Nucleus accumbens (tissue), 56 donors: ENCODE data around the gene SIPA1.
A peak's percentile ranks its signal among the peaks of the same experiment; 100 is the strongest.
"Not testable (repeated sequence)": the region's sequence is repeated elsewhere in the genome, so short reads cannot be mapped to it uniquely, and the experiment has no call there.

ENCODE experiments used
- DNase-seq, 56 donors: peaks; one replicate each; lab custom pipeline; 2025; lab: John Stamatoyannopoulos, UW

Gene SIPA1

GRCh38 chr11:65655570-65656332 lies 17.9 kb downstream of the SIPA1 start:
- no peak for DNase-seq

GRCh38 chr11:65657426-65657825 lies 19.5 kb downstream of the SIPA1 start:
- no peak for DNase-seq

- no peak for DNase-seq
Observed at GRCh38 chr11:65658174-65659021, 20.5 kb downstream of the SIPA1 start.

GRCh38 chr11:65660038-65660437 lies 22.1 kb downstream of the SIPA1 start:
- DNase-seq = no peak

- not testable (repeated sequence) for DNase-seq
Observed at GRCh38 chr11:65660908-65661307, 23.0 kb downstream of the SIPA1 start.

- no peak for DNase-seq
Observed at GRCh38 chr11:65661599-65662246, 23.8 kb downstream of the SIPA1 start.

GRCh38 chr11:65662247-65662798 lies 24.4 kb downstream of the SIPA1 start:
- DNase-seq = no peak

- DNase-seq = peak in 55 of 56 donors; percentile 65 to 100 (median 91)
Observed at GRCh38 chr11:65662799-65663638, 25.1 kb downstream of the SIPA1 start, which contains the start of gene RELA. Gene RELA (minus strand): TSS chr11:65662916. CDS start chr11:65662832, 84 bp downstream.

- peak in 38 of 56 donors; percentile 27 to 83 (median 69) for DNase-seq
Observed at GRCh38 chr11:65663639-65664200, 25.8 kb downstream of the SIPA1 start.

GRCh38 chr11:65672180-65672860 lies 34.4 kb downstream of the SIPA1 start:
- DNase-seq = no peak

- DNase-seq = no peak
Observed at GRCh38 chr11:65672982-65673381, 35.1 kb downstream of the SIPA1 start.

- no peak for DNase-seq
Observed at GRCh38 chr11:65680192-65680743, 42.4 kb downstream of the SIPA1 start.

- DNase-seq = not testable (repeated sequence)
Observed at GRCh38 chr11:65683480-65683879, 45.6 kb downstream of the SIPA1 start.

- DNase-seq = no peak
Observed at GRCh38 chr11:65685981-65686380, 48.1 kb downstream of the SIPA1 start.

GRCh38 chr11:65691847-65692246 lies 53.9 kb downstream of the SIPA1 start:
- not testable (repeated sequence) for DNase-seq

- no peak for DNase-seq
Observed at GRCh38 chr11:65692367-65692766, 54.5 kb downstream of the SIPA1 start.

GRCh38 chr11:65695459-65696241 lies 57.7 kb downstream of the SIPA1 start:
- peak in 42 of 56 donors; percentile 8 to 77 (median 43) for DNase-seq
